Psoas muscle (tissue), 7 donors: ENCODE results near the gene GOLGA8M. TPM values are rescaled to one million over a fixed set of nuclear protein-coding genes. Genes with fewer than 3 reads are reported as not detected.

ENCODE experiments used
- polyA plus RNA-seq, 3 donors: library from polyadenylated mRNA; stranded (reverse); fragments of 200-250 nt; gene quantifications; one replicate each; pipeline ENCODE4 v1.2.3, GENCODE V29; 2013
- total RNA-seq, 4 donors: library from RNA; stranded (reverse); fragmentation: NEBNext Ultra II Directional in 2 of 4; extraction: Animal tissue kit (Norgen Biotek cat#: 25700) in 2 of 4; gene quantifications; one replicate each; pipeline versions ENCODE4 v1.2.1 to v1.2.4, GENCODE V29; 2021 to 2023
- donor health status: healthy with polysubstance abuse.
- donor health status: DM: no; HTN: no; CAD: no; lungs with moderate emphysema.
- donor health status: Bipolar disorder and iron deficiency.
- donor health status: healthy.
- donor health status: DM: no; HTN: no; CAD: no.
- donor health status: DM: no; HTN: no; CAD: no.
- donor health status: DM: yes; HTN: yes; CAD: no.

Gene GOLGA8M
- total and polyA plus RNA-seq, 7 donors: 0.05 to 0.79 (median 0.44) TPM; not detected in 1

Other genes with a start within 250 kb of the GOLGA8M start
- gene GOLGA8G, start 179.4 kb downstream of the GOLGA8M start, total RNA-seq: not detected
- gene GOLGA8G, start 179.4 kb downstream of the GOLGA8M start, polyA plus RNA-seq: not detected
- not detected for gene GOLGA6L25, start 158.9 kb downstream of the GOLGA8M start, total RNA-seq
- gene GOLGA6L25, start 158.9 kb downstream of the GOLGA8M start, polyA plus RNA-seq: not detected
- not detected for gene GOLGA6L7, start 136.2 kb upstream of the GOLGA8M start, total RNA-seq
- not detected for gene GOLGA6L7, start 136.2 kb upstream of the GOLGA8M start, polyA plus RNA-seq
- gene APBA2, start 173.6 kb upstream of the GOLGA8M start, total RNA-seq: under 1 TPM in 2 of 4 donors, not detected in 2; 0.19 to 0.36 TPM
- gene APBA2, start 173.6 kb upstream of the GOLGA8M start, polyA plus RNA-seq: under 1 TPM; 0.06 to 0.08 (median 0.08) TPM